Head of caudate nucleus (tissue), 42 donors: Measurements from ENCODE around the gene SRGAP2B.
"Not testable (repeated sequence)": the region's sequence is repeated elsewhere in the genome, so short reads cannot be mapped to it uniquely, and the experiment has no call there.

Experiments used
- DNase-seq, 42 donors: peaks; one replicate each; pipeline versions ENCODE4 v3.0.0 to v3.0.0-alpha.2; 2020 to 2021; ENCODE audit warnings: mixed read lengths in 7 of 42
- intact Hi-C: fragments of 100-400 bp; cut with DNase I; formaldehyde crosslinking; loops from one replicate; pipeline ENCODE4 v1.15.0; 2022

Gene SRGAP2B

GRCh38 chr1:145095284-145096057 is at the start of gene SRGAP2B, which contains the start of gene FAM72D:
Gene SRGAP2B (minus strand): TSS chr1:145095328. CDS start chr1:145092901, 2,427 bp downstream.
Gene FAM72D (plus strand): TSS chr1:145095974. CDS start chr1:145096848, 874 bp downstream.
- intact Hi-C loops, DNase-seq: not testable (repeated sequence)

GRCh38 chr1:145144264-145144913 is 49.3 kb upstream of the SRGAP2B start:
- intact Hi-C loops, DNase-seq: not testable (repeated sequence)

- intact Hi-C loops, DNase-seq: not testable (repeated sequence)
Measured at GRCh38 chr1:145140549-145140948, 45.4 kb upstream of the SRGAP2B start.

DNA sequence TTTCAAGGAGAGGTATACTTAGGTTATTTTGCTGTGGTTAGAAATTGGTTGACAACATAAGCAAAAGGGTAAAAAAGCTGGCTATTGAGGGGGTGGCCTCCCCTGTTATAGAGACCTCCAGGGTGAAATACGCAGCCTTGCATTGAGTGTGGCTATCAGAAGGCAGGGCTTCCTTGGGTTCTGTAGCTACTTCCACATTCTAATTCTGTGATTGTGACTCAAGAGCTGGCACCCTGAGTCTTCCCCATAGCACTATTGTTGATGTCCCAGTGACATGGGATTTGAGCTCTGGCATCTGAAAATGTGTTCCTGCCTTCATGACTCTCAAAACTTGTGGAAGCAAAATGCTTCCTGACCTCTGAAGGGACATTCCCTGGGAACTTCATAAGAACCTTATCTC is 39.3 kb upstream of the SRGAP2B start:
- DNase-seq, intact Hi-C loops: not testable (repeated sequence)

DNA sequence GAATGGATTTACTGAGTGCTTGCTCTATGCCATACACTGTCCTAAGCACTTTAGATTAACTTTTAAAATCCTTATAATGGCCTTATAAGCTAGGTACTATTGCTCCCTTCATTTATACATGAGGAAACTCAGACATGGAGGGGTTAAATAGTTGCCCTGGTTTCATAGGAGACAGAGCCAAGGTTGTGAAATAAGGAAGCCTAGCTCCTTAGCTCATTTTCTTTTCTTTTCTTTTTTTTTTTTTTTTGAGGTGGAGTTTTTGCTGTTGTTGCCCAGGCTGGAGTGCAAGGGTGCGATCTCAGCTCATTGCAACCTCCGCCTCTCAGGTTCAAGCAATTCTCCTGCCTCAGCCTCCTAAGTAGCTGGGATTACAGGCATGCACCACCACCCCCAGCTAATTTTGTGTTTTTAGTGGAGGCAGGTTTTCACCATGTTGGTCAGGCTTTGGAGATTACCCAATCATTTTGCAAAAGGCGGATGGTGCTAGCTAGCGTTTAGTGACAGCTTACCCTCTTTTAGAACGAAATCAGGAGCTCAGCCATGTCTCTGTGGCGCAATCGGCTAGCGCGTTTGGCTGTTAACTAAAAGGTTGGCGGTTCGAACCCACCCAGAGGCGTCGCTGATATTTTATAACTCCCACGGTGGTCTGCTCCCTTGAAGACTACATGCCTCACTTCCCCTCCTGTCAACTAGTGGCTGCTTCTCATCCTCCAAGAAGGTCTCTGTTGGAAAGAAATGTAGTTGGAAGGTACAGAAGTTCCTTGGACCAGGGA is 33.8 kb upstream of the SRGAP2B start:
- intact Hi-C loops = not testable (repeated sequence)
- peak in 6 of 42 donors; percentile 1 to 35 (median 14) for DNase-seq

- DNase-seq, intact Hi-C loops: not testable (repeated sequence)
Measured at GRCh38 chr1:145127144-145127543, 32.0 kb upstream of the SRGAP2B start.

- intact Hi-C loops, DNase-seq: not testable (repeated sequence)
Measured at GRCh38 chr1:145125112-145125511, 30.0 kb upstream of the SRGAP2B start.

DNA sequence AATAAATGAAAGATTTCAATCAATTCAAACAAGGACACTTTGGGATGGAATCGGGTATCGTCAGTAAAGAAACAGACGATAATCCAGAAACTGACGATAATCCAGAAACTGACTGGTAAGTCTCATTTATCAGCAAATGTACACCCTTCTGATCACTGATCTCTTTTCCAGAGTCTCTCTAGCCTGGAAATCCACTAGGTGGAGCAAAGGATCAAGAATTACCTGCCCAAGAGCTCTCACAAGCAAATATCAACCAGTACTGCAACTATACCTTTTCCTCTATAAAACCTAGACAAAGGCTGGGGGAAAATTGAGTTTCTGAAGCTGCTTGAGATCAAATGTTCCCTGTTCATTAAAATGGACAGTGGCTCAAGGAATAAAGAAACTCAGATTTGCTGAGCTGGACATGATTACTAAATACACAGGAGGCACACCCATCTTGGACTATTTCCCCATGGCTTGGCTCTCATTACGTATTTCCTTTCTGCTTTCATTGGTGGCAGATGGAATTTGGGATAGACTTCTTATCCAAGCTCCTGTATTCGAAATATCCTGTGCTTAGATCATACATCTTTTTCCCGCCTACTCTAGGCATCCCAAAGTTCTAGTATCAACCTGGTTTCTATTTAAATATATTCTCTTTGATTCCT is 29.0 kb upstream of the SRGAP2B start:
- intact Hi-C loops = not testable (repeated sequence)

GRCh38 chr1:145123062-145123395 is 27.9 kb upstream of the SRGAP2B start:
- DNase-seq, intact Hi-C loops: not testable (repeated sequence)

More for the DNA sequence above, 29.0 kb upstream of the SRGAP2B start:
- DNase-seq = not testable (repeated sequence)

DNA sequence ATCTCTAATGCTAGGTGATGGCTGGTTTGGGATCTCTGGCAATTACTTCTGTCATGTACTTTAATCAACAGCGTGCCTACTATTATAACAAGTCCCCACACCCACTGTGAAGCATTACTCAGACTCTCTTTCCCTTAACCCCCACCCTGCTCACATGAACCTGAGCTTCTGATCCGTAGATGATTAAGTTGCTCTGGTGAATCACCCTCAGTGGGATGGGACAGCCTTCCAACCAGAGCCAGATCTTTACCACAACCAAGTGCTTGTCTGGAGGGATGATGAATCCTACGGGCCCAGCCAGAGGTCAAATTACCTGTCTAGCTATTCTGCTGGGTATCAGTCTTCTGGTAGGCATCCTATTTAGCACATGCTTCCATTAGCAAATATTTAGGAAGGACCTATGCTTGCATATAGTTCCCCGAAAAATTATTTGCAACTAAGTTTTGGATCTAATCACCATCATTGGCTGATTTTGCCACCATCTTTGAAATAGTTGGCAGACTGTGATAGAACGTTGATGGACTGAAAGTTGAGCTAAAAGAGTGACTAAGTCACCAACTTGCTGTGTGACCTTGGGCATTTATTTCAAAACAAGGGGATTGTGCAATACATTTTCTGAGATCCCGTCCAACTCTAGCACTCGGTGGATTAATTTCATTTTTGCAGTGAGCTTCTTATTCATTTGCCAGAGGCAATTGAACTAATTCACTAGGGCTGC is 27.4 kb upstream of the SRGAP2B start:
- not testable (repeated sequence) for DNase-seq

DNA sequence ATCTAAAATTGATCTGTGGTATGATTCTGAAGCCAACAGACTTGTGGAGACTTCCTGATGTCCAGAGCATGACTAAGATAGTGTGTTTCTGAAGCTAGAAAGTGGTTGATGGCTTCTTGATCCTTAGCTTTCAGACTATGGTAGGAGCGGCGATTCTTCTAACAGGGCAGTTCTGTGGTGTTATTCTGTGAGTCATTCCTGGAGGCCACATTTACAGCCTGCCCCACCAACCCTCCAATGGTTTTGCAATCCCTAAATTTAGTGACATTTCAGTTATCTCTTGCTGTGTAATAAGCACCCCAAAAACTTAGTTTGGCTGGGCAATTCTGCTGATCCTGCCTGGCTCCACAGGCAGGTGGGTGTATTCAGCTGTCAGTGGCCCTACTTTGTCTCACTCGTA is 24.7 kb upstream of the SRGAP2B start:
- DNase-seq, intact Hi-C loops: not testable (repeated sequence)

More for the DNA sequence above, 27.4 kb upstream of the SRGAP2B start:
- intact Hi-C loops = not testable (repeated sequence)

DNA sequence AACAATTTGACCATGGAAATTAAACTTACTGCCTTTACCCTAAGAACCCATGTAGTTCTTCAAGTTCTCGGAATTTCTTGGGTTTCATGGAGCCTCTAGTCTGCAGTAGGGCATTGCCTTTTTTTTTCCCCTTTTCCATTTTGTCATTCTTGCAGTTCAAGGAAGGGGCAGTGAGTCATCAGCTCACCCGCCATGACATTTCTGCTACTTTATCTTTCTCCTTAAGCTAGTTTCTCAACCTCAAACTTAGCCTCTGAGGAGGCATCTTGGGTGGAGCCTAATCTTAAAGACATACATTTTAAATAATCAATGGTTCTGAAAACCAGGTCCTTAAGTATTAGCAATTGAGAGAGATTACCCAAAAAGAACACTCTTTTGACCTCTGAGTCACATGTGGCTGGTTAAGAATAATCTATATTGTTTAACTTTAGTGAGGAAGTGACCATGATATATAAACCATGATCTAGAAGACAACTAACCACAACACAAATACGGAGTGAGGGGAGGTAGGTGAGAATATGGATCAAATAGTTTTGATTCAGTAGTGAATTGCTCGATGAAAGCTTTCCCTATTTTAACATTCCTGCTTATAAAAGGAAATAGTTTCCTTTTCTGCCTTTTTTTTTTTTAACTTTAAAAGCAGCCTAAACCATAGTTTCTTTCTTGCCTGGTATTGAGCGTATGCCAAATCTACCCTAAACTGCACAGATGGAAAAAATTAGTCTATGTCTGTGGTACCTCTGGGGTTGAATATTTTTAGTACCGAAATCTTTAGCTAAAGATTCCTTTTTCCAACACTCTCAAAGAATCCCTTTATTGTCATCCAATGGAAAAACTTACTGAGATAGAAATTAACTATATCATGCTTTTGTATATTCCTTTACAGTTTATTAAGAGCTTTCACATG is 20.7 kb upstream of the SRGAP2B start:
- intact Hi-C loops, DNase-seq: not testable (repeated sequence)

- intact Hi-C loops, DNase-seq: not testable (repeated sequence)
Measured at GRCh38 chr1:145114560-145115057, 19.5 kb upstream of the SRGAP2B start.

- intact Hi-C loops = not testable (repeated sequence)
Measured at GRCh38 chr1:145112703-145113102, 17.6 kb upstream of the SRGAP2B start.

GRCh38 chr1:145111674-145112073 is 16.5 kb upstream of the SRGAP2B start:
- DNase-seq, intact Hi-C loops: not testable (repeated sequence)

More at GRCh38 chr1:145112703-145113102, 17.6 kb upstream of the SRGAP2B start:
- not testable (repeated sequence) for DNase-seq

DNA sequence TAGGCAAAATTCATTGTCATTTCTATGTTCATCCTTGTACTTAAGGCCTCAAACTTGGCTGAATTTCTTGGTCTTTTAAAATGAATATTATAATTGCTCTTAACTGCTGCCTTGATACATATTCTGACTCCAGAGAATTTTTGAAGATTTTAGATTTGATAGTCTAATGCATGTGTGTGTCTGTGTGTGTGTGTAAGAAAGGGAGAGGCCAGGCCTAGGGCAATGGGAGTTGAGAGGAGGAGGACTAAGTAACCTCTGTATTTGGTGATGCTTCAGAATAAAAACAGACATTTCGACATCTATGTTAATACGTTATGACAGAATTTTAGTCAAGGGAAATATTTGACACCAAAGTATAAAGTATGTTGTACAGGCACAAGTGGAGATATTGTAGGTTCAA is 8.2 kb upstream of the SRGAP2B start:
- DNase-seq, intact Hi-C loops: not testable (repeated sequence)

DNA sequence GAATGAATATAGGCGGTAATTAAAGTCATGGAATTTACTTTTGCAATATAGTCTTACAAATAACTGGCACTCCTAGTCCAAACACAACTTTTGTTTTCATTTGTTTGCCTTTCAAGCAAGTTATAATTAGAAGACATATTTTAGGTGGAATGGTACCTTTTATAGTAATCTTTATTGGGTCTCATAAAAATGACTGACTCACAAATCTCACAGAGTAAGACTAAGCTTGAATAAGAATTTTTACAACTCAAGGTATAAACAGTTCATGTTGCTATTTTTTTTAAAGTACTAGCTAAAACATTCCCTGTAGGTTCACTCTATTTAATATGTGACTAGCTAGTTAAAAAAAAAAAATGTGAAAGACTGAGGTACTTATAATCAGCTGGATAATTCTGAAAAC is 6.6 kb upstream of the SRGAP2B start:
- intact Hi-C loops, DNase-seq: not testable (repeated sequence)
